NCI-H2107 treated with DMSO at 0.1 percent for 48 hours (cell line): ENCODE data around the gene SCN4B.

Source experiments
- DNase-seq: peaks from one replicate; lab custom pipeline; 2025; ENCODE audit not compliant: unreplicated experiment; lab: John Stamatoyannopoulos, UW

The SCN4B gene

DNA sequence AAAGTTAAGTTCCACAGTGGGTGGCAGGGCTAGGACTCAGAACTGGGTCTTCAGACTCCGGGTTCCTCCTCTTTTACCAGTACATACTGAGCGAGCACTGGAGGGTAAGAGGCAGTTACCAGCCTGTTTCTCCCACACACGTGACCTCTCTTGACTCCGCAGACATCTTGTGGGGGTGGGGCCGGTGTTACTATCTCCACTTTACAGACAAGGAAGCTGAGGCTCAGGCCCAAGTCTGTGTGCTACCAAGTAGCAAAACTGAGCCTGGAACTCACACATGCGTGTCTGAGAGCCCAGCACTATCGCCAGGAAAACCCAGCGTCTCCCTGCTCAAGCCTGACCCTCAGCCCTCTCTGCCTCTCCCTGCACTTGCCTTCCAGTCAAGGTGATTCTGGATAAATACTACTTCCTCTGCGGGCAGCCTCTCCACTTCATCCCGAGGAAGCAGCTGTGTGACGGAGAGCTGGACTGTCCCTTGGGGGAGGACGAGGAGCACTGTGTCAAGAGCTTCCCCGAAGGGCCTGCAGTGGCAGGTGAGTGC lies 49.8 kb downstream of the SCN4B start:
- no peak for DNase-seq

DNA sequence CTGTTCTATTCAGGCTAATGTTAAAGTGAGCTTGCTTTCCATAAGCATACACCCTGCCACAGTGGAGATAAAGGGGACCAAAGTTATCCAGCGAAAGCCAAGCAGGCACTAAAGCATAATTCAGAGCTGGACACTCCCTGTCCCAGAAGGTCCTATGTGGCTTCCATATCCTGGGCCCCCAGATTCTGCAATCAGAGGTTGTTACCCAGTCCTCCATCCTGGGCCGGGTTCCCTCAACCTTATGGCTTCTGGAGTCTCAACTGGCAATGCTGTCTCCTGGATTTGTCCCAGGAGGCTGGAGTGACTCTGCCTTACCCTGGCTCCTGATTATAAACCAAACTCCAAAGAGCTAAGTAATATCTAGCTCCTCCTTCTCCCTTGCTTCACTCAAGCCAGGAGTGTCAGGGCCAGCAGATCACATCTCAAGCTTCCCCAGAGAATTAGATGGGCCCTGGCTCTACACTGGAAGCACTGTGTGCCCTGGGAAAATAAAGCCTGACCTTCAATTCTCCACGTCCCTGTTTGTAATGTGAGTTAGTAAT lies 51.9 kb downstream of the SCN4B start:
- DNase-seq = no peak

DNA sequence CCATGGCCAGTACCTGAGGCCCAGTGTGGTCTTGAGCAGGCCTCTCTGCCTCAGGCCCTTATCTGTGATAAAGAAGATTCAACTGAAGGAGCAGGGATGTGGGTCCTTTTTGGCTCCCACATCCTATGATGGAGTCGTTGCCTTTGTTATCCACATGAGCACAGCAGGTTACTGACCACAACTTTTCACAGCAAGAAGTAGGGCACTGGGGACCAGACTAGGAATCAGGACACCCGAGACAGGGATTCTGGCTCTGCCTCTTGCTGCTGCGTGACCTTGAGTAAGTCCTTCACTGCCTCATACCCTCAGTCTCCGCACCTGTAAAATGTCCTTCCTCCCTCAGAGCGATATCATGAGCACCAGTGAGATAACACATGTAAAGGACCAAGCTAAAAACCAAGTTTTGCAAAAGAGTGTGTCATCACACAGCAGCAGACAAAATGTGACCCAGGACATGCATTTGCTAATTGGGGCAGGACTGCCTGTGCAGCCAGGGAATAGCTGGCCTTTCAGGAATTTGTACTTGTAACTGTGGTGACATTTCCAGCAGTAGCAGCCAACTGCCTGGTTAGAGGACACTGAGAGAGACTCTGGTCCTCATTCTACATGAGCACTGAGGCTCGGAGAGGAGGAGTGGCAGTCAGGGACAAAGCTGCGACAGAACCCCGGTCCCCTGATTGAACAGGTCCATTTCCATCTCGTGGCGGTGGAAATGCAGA lies 52.6 kb downstream of the SCN4B start:
- no peak for DNase-seq

- peak; percentile 57 for DNase-seq
These were observed 53.4 kb downstream of the SCN4B start for GRCh38 chr11:118098996-118099837.

DNA sequence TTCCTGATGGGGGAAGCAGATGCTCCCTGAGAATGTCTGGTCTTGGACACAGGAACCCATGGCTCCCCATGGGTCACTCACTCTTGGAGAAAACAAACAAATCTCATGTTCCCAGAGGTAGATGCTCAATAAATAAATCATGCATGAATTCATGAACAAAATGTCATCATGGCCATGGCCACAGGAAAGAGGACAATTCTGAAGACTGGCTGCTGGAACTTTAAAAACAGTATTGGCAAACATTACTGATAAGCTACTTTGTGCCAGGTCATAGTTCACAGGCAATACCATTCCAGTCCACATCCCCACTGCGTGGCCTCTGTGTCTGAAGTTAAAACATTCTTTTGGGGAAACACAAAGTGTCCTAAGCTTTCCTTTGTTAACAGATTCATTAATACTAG lies 56.7 kb downstream of the SCN4B start:
- DNase-seq = no peak

DNA sequence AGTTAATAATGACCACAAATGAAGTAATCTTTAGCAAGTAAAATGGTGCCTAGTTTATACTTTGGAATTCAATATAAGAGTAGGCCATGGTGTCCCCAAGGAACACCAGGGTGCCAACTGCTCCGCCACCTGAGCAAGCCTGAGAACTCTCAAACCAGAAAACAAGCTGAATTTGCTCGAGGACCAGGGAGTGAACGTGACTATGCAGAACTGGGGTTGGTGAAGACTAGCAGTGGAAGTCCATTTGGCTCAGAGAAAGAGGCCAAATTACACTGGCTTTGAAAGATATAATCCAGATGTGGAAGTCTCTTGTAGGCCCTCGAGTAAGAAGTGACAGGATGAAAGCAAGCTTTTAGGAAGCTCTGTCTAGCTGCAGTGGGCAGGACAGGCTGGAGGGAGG lies 57.1 kb downstream of the SCN4B start:
- DNase-seq = no peak

DNA sequence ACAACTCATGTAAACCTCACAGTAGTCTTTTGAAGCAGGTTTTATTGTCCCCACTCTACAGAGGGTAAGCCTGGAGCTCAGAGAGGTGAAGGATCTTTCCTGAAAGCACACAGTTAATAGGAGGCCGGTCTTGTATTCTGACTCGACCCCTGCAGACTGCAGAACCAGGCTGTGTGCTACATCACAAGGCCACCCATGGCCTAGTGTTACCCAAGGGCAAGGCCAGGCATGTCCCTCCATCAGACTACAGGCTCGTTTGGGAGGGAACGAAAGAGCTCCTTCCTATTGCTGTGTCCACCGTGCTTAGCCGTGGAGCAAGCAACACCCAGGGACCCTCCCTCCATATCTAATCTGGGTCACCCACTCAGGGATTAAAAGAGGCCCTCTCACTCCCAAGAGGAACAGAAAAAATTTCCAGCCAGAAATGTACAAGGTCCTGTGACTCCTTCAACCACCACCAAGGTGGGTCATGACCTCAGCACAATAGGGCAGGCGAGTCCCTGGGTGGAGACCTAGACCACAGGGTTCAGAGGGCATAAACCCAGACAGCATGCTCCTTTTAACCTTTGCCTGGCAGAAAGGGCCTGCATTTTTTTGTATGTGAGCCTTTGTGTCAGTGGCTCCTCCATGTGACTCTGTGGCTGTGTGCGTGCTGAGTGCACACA lies 59.6 kb downstream of the SCN4B start:
- no peak for DNase-seq

DNA sequence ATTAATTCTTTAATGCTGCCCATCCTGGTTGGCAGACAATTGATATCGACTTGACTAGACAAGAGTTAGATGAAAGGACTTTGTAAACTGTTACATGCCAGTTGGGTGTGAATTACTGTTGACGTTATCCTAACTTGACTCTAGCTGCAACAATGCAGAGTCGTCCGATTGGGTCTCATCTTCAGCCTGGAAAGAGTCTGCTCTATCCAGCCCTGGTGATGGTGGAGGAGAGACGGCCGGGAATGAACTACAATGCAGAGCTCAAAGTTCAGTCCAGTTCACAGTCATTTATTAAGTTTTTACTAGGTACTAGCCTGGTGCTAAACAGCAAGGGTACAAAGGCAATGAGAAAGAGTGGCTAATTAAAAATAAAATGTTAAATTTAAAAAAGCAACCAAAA lies 60.9 kb downstream of the SCN4B start:
- DNase-seq = no peak

GRCh38 chr11:118090545-118091162 lies 62.0 kb downstream of the SCN4B start:
- no peak for DNase-seq

GRCh38 chr11:118088531-118088930 lies 64.1 kb downstream of the SCN4B start:
- no peak for DNase-seq

DNA sequence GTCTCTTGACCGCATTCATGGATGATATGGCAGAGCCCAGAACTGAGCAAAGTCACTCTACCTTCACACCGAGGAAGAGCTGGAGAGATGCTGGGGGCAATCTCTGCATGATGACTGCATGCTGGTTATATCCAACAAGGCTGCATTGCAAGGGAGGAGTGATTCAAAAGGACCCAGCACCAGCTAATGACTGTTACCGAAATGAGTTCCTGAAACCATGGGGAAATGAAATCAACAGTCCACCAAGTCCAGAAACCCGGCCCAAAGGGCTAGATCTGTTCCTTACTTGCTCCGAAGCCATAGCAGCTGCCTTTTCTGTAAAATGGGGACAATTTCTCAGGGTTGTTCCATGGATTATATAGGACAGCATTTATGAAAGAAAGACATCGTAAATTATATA lies 64.7 kb downstream of the SCN4B start:
- DNase-seq = no peak

- DNase-seq = peak; percentile 92
These were observed 65.5 kb downstream of the SCN4B start, which contains the start of gene SMIM35 for GRCh38 chr11:118086913-118087768. Gene SMIM35, minus strand, starts transcription at chr11:118086963. Its CDS starts 206 bp downstream, at chr11:118086757.

DNA sequence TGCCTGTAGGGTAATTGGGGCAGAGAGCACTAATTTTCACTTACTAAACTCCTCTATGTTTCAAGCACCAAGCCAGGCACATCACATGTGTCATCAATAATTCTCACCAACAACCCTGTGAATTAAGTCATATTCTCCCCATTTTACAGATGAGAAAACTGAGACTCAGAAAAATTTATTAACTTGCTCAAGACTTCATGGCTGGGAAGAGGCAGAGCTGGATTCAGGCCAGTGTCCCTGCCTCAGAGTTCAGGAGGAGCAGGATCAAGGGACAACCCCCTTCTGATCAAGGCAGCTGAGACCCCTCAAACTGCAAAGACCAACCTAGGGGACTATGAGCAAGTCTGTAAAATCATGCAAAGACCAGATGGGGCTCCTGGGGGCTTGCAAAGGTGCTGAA lies 68.0 kb downstream of the SCN4B start:
- no peak for DNase-seq

GRCh38 chr11:118084247-118084646 lies 68.4 kb downstream of the SCN4B start:
- DNase-seq = no peak
